Measurements from ENCODE around the gene LAMC2.

Gene LAMC2

GRCh38 chr1:183195142-183195574, 9.1 kb downstream of the LAMC2 start:
- Histone ChIP-seq H3K9me3 (ENCODE audit: control insufficient read depth in 1 of 2, low read length in 2 of 2) (no peaks in the 10 kb centered on the region), H3K4me3 (ENCODE audit: low read depth in 1 of 2, low read length in 2 of 2) (no peak overlapping the region), H3K36me3 (ENCODE audit: control insufficient read depth in 1 of 2, insufficient read depth in 2 of 2, low read length in 2 of 2) (no peaks in the 10 kb centered on the region), H3K27me3 (ENCODE audit: low read depth, low read length) (no peaks in the 10 kb centered on the region), H3K27ac (ENCODE audit: low read length) (no peak overlapping the region), H3K4me1 (ENCODE audit: control insufficient read depth in 1 of 2, insufficient read depth in 2 of 2, low read length in 2 of 2) (peaks cover 0 to 4% of the 10 kb centered on the region in 2 donors)

- no peak overlapping the region for H3K4me3 ChIP-seq (ENCODE audit: low read depth in 1 of 2, low read length in 2 of 2)
- H3K9me3 ChIP-seq (ENCODE audit: control insufficient read depth in 1 of 2, low read length in 2 of 2) = no peaks in the 10 kb centered on the region
- H3K4me1 ChIP-seq (ENCODE audit: control insufficient read depth in 1 of 2, insufficient read depth in 2 of 2, low read length in 2 of 2) = peaks cover 0 to 4% of the 10 kb centered on the region in 2 donors
- H3K27ac ChIP-seq (ENCODE audit: low read length) = no peak overlapping the region
- H3K27me3 ChIP-seq (ENCODE audit: low read depth, low read length) = no peaks in the 10 kb centered on the region
- H3K36me3 ChIP-seq (ENCODE audit: control insufficient read depth in 1 of 2, insufficient read depth in 2 of 2, low read length in 2 of 2) = no peaks in the 10 kb centered on the region
These were observed 11.7 kb downstream of the LAMC2 start for GRCh38 chr1:183197762-183198161.

GRCh38 chr1:183198463-183198862, 12.4 kb downstream of the LAMC2 start:
- no peak overlapping the region for H3K4me3 ChIP-seq (ENCODE audit: low read depth in 1 of 2, low read length in 2 of 2)
- no peaks in the 10 kb centered on the region for H3K9me3 ChIP-seq (ENCODE audit: control insufficient read depth in 1 of 2, low read length in 2 of 2)
- no peaks in the 10 kb centered on the region for H3K27me3 ChIP-seq (ENCODE audit: low read depth, low read length)
- H3K4me1 ChIP-seq (ENCODE audit: control insufficient read depth in 1 of 2, insufficient read depth in 2 of 2, low read length in 2 of 2) = peaks cover 0 to 4% of the 10 kb centered on the region in 2 donors
- H3K36me3 ChIP-seq (ENCODE audit: control insufficient read depth in 1 of 2, insufficient read depth in 2 of 2, low read length in 2 of 2) = no peaks in the 10 kb centered on the region
- peak overlapping the region; percentile 46 for H3K27ac ChIP-seq (ENCODE audit: low read length)

GRCh38 chr1:183199304-183199703, 13.2 kb downstream of the LAMC2 start:
- Histone ChIP-seq H3K4me1 (ENCODE audit: control insufficient read depth in 1 of 2, insufficient read depth in 2 of 2, low read length in 2 of 2) (peaks cover 0 to 4% of the 10 kb centered on the region in 2 donors), H3K36me3 (ENCODE audit: control insufficient read depth in 1 of 2, insufficient read depth in 2 of 2, low read length in 2 of 2) (no peaks in the 10 kb centered on the region), H3K4me3 (ENCODE audit: low read depth in 1 of 2, low read length in 2 of 2) (no peak overlapping the region), H3K27ac (ENCODE audit: low read length) (no peak overlapping the region), H3K27me3 (ENCODE audit: low read depth, low read length) (no peaks in the 10 kb centered on the region), H3K9me3 (ENCODE audit: control insufficient read depth in 1 of 2, low read length in 2 of 2) (no peaks in the 10 kb centered on the region)

- H3K4me3 ChIP-seq (ENCODE audit: low read depth in 1 of 2, low read length in 2 of 2) = no peak overlapping the region
- no peak overlapping the region for H3K27ac ChIP-seq (ENCODE audit: low read length)
- H3K36me3 ChIP-seq (ENCODE audit: control insufficient read depth in 1 of 2, insufficient read depth in 2 of 2, low read length in 2 of 2) = no peaks in the 10 kb centered on the region
- H3K9me3 ChIP-seq (ENCODE audit: control insufficient read depth in 1 of 2, low read length in 2 of 2) = no peaks in the 10 kb centered on the region
- no peaks in the 10 kb centered on the region for H3K4me1 ChIP-seq (ENCODE audit: control insufficient read depth in 1 of 2, insufficient read depth in 2 of 2, low read length in 2 of 2)
- no peaks in the 10 kb centered on the region for H3K27me3 ChIP-seq (ENCODE audit: low read depth, low read length)
These were observed 14.4 kb downstream of the LAMC2 start for GRCh38 chr1:183200451-183200850.

- no peaks in the 10 kb centered on the region for H3K27me3 ChIP-seq (ENCODE audit: low read depth, low read length)
- no peak overlapping the region for H3K27ac ChIP-seq (ENCODE audit: low read length)
- H3K4me3 ChIP-seq (ENCODE audit: low read depth in 1 of 2, low read length in 2 of 2) = no peak overlapping the region
- H3K4me1 ChIP-seq (ENCODE audit: control insufficient read depth in 1 of 2, insufficient read depth in 2 of 2, low read length in 2 of 2) = no peaks in the 10 kb centered on the region
- no peaks in the 10 kb centered on the region for H3K36me3 ChIP-seq (ENCODE audit: control insufficient read depth in 1 of 2, insufficient read depth in 2 of 2, low read length in 2 of 2)
- H3K9me3 ChIP-seq (ENCODE audit: control insufficient read depth in 1 of 2, low read length in 2 of 2) = no peaks in the 10 kb centered on the region
These were observed 17.0 kb downstream of the LAMC2 start for GRCh38 chr1:183203094-183203493.

GRCh38 chr1:183205196-183205781, 19.2 kb downstream of the LAMC2 start:
- no peaks in the 10 kb centered on the region for H3K36me3 ChIP-seq (ENCODE audit: control insufficient read depth in 1 of 2, insufficient read depth in 2 of 2, low read length in 2 of 2)
- H3K4me3 ChIP-seq (ENCODE audit: low read depth in 1 of 2, low read length in 2 of 2) = no peak overlapping the region
- no peaks in the 10 kb centered on the region for H3K9me3 ChIP-seq (ENCODE audit: control insufficient read depth in 1 of 2, low read length in 2 of 2)
- H3K4me1 ChIP-seq (ENCODE audit: control insufficient read depth in 1 of 2, insufficient read depth in 2 of 2, low read length in 2 of 2) = no peaks in the 10 kb centered on the region
- H3K27ac ChIP-seq (ENCODE audit: low read length) = peak overlapping the region; percentile 11
- H3K27me3 ChIP-seq (ENCODE audit: low read depth, low read length) = no peaks in the 10 kb centered on the region

- H3K27me3 ChIP-seq (ENCODE audit: low read depth, low read length) = no peaks in the 10 kb centered on the region
- no peaks in the 10 kb centered on the region for H3K4me1 ChIP-seq (ENCODE audit: control insufficient read depth in 1 of 2, insufficient read depth in 2 of 2, low read length in 2 of 2)
- H3K9me3 ChIP-seq (ENCODE audit: control insufficient read depth in 1 of 2, low read length in 2 of 2) = no peaks in the 10 kb centered on the region
These were observed 20.6 kb downstream of the LAMC2 start for GRCh38 chr1:183206538-183207122.

GRCh38 chr1:183209533-183210158, 23.6 kb downstream of the LAMC2 start:
- Histone ChIP-seq H3K4me3 (ENCODE audit: low read depth in 1 of 2, low read length in 2 of 2) (no peak overlapping the region), H3K9me3 (ENCODE audit: control insufficient read depth in 1 of 2, low read length in 2 of 2) (no peaks in the 10 kb centered on the region), H3K4me1 (ENCODE audit: control insufficient read depth in 1 of 2, insufficient read depth in 2 of 2, low read length in 2 of 2) (no peaks in the 10 kb centered on the region), H3K27me3 (ENCODE audit: low read depth, low read length) (no peaks in the 10 kb centered on the region), H3K27ac (ENCODE audit: low read length) (no peak overlapping the region), H3K36me3 (ENCODE audit: control insufficient read depth in 1 of 2, insufficient read depth in 2 of 2, low read length in 2 of 2) (no peaks in the 10 kb centered on the region)

More at GRCh38 chr1:183206538-183207122, 20.6 kb downstream of the LAMC2 start:
- Histone ChIP-seq H3K36me3 (ENCODE audit: control insufficient read depth in 1 of 2, insufficient read depth in 2 of 2, low read length in 2 of 2) (no peaks in the 10 kb centered on the region), H3K4me3 (ENCODE audit: low read depth in 1 of 2, low read length in 2 of 2) (no peak overlapping the region), H3K27ac (ENCODE audit: low read length) (no peak overlapping the region)

GRCh38 chr1:183210681-183211080, 24.6 kb downstream of the LAMC2 start:
- Histone ChIP-seq H3K9me3 (ENCODE audit: control insufficient read depth in 1 of 2, low read length in 2 of 2) (no peaks in the 10 kb centered on the region), H3K27me3 (ENCODE audit: low read depth, low read length) (no peaks in the 10 kb centered on the region), H3K36me3 (ENCODE audit: control insufficient read depth in 1 of 2, insufficient read depth in 2 of 2, low read length in 2 of 2) (no peaks in the 10 kb centered on the region), H3K4me3 (ENCODE audit: low read depth in 1 of 2, low read length in 2 of 2) (no peak overlapping the region), H3K27ac (ENCODE audit: low read length) (no peak overlapping the region), H3K4me1 (ENCODE audit: control insufficient read depth in 1 of 2, insufficient read depth in 2 of 2, low read length in 2 of 2) (no peaks in the 10 kb centered on the region)

GRCh38 chr1:183212870-183213269, 26.8 kb downstream of the LAMC2 start:
- peaks cover 0 to 6% of the 10 kb centered on the region in 2 donors for H3K4me1 ChIP-seq (ENCODE audit: control insufficient read depth in 1 of 2, insufficient read depth in 2 of 2, low read length in 2 of 2)
- H3K27ac ChIP-seq (ENCODE audit: low read length) = no peak overlapping the region
- H3K4me3 ChIP-seq (ENCODE audit: low read depth in 1 of 2, low read length in 2 of 2) = no peak overlapping the region
- H3K27me3 ChIP-seq (ENCODE audit: low read depth, low read length) = no peaks in the 10 kb centered on the region
- H3K9me3 ChIP-seq (ENCODE audit: control insufficient read depth in 1 of 2, low read length in 2 of 2) = no peaks in the 10 kb centered on the region
- H3K36me3 ChIP-seq (ENCODE audit: control insufficient read depth in 1 of 2, insufficient read depth in 2 of 2, low read length in 2 of 2) = no peaks in the 10 kb centered on the region

Measured in muscle layer of duodenum (tissue), 2 donors.